H9 (cell line): ENCODE results near the gene MYH2. TPM values are rescaled to one million over a fixed set of nuclear protein-coding genes. Genes with fewer than 3 reads are reported as not detected.

Experiments
- DNase-seq: peaks from one replicate; pipeline ENCODE4 v3.0.0-alpha.2; 2017
- H2AFZ ChIP-seq: one replicate; pipeline ENCODE4 v1.6.1; 2013; ENCODE audit warnings: mild to moderate bottlenecking, low read length, control low read depth, moderate library complexity
- H2AK5ac ChIP-seq: 2 replicates; pipeline ENCODE4 v1.6.1; 2013; ENCODE audit warnings: low read length, control low read depth, mixed read lengths; ENCODE audit not compliant: insufficient read length
- H2BK120ac ChIP-seq: one replicate; pipeline ENCODE4 v1.6.1; 2013; ENCODE audit warnings: low read depth, mild to moderate bottlenecking, low read length, control low read depth, inconsistent platforms; ENCODE audit not compliant: poor library complexity, severe bottlenecking
- H2BK12ac ChIP-seq: 2 replicates; pipeline ENCODE4 v1.6.1; 2013; ENCODE audit warnings: low read length, control low read depth, mixed read lengths, low read depth; ENCODE audit not compliant: insufficient read length
- H2BK15ac ChIP-seq: 2 replicates; pipeline ENCODE4 v1.6.1; 2013; ENCODE audit warnings: low read depth, low read length, control low read depth
- H2BK20ac ChIP-seq: one replicate; pipeline ENCODE4 v1.6.1; 2013; ENCODE audit warnings: low read depth, mild to moderate bottlenecking, low read length, control low read depth, inconsistent platforms; ENCODE audit not compliant: poor library complexity, severe bottlenecking
- H2BK5ac ChIP-seq: 2 replicates; pipeline ENCODE4 v1.6.1; 2013; ENCODE audit warnings: low read length, control low read depth, mixed read lengths; ENCODE audit not compliant: insufficient read length
- H3K14ac ChIP-seq: 2 replicates; pipeline ENCODE4 v1.6.1; 2013; ENCODE audit warnings: low read length, control low read depth; ENCODE audit not compliant: insufficient read depth
- H3K18ac ChIP-seq: 2 replicates; pipeline ENCODE4 v1.6.1; 2013; ENCODE audit warnings: low read depth, mild to moderate bottlenecking, mixed read lengths, low read length, control low read depth; ENCODE audit not compliant: insufficient read length
- H3K23ac ChIP-seq: 2 replicates; pipeline ENCODE4 v1.6.1; 2013; ENCODE audit warnings: low read length, control low read depth, mixed read lengths, low read depth; ENCODE audit not compliant: insufficient read length
- H3K23me2 ChIP-seq: 2 replicates; pipeline ENCODE4 v1.6.1; 2013; ENCODE audit warnings: low read depth, mild to moderate bottlenecking, mixed read lengths, low read length, control low read depth; ENCODE audit not compliant: insufficient read length, poor library complexity, severe bottlenecking
- H3K27ac ChIP-seq: 2 replicates; pipeline ENCODE4 v1.5.1; 2013; ENCODE audit warnings: low read length, control low read depth, mixed read lengths, low read depth; ENCODE audit not compliant: insufficient read length
- H3K27me3 ChIP-seq: 2 replicates; pipeline ENCODE4 v1.6.1; 2013; ENCODE audit warnings: low read length, control low read depth, inconsistent platforms; ENCODE audit not compliant: insufficient read depth
- H3K4ac ChIP-seq: 2 replicates; pipeline ENCODE4 v1.6.1; 2013; ENCODE audit warnings: low read depth, mild to moderate bottlenecking, control low read depth, inconsistent platforms, low read length, moderate library complexity
- H3K4me1 ChIP-seq: 2 replicates; pipeline ENCODE4 v1.6.1; 2013; ENCODE audit warnings: low read length, control low read depth, inconsistent platforms; ENCODE audit not compliant: insufficient read depth
- H3K4me2 ChIP-seq: 2 replicates; pipeline ENCODE4 v1.6.1; 2013; ENCODE audit warnings: low read length, control low read depth, mixed read lengths; ENCODE audit not compliant: insufficient read length, insufficient read depth
- H3K56ac ChIP-seq: 2 replicates; pipeline ENCODE4 v1.6.1; 2013; ENCODE audit warnings: low read depth, mild to moderate bottlenecking, mixed read lengths, low read length, control low read depth; ENCODE audit not compliant: insufficient read length
- H3K79me1 ChIP-seq: 2 replicates; pipeline ENCODE4 v1.6.1; 2013; ENCODE audit warnings: low read depth, mild to moderate bottlenecking, moderate library complexity, low read length, control low read depth, inconsistent platforms; ENCODE audit not compliant: insufficient read depth, poor library complexity, severe bottlenecking
- H3K79me2 ChIP-seq: 2 replicates; pipeline ENCODE4 v1.6.1; 2013; ENCODE audit warnings: low read length, control low read depth, inconsistent platforms; ENCODE audit not compliant: insufficient read depth
- H3K9ac ChIP-seq: 2 replicates; pipeline ENCODE4 v1.6.1; 2013; ENCODE audit warnings: low read length, control low read depth, mixed read lengths; ENCODE audit not compliant: insufficient read length; ENCODE audit errors: extremely low read depth
- H3K9me3 ChIP-seq: one replicate; pipeline ENCODE4 v1.6.1; 2013; ENCODE audit warnings: low read depth, low read length, inconsistent platforms; ENCODE audit not compliant: control insufficient read depth
- H3T11ph ChIP-seq: one replicate; pipeline ENCODE4 v1.6.1; 2013; ENCODE audit warnings: mild to moderate bottlenecking, low read length, control low read depth, inconsistent platforms
- H4K20me1 ChIP-seq: one replicate; pipeline ENCODE4 v1.6.1; 2013; ENCODE audit not compliant: control insufficient read depth, insufficient read length, insufficient read depth
- H4K5ac ChIP-seq: 2 replicates; pipeline ENCODE4 v1.6.1; 2013; ENCODE audit warnings: low read depth, mild to moderate bottlenecking, mixed read lengths, low read length, control low read depth; ENCODE audit not compliant: insufficient read length
- H4K8ac ChIP-seq: replicated peaks from 2 replicates; pipeline ENCODE4 v1.6.1; 2013; ENCODE audit warnings: low read length, control low read depth, mixed read lengths, low read depth; ENCODE audit not compliant: insufficient read length
- H4K91ac ChIP-seq: 2 replicates; pipeline ENCODE4 v1.6.1; 2013; ENCODE audit warnings: low read depth, mild to moderate bottlenecking, moderate library complexity, mixed read lengths, low read length, control low read depth; ENCODE audit not compliant: insufficient read length
- H3K27ac Mint-ChIP-seq, 3 experiments: 2 replicates in 2 of 3; 3 replicates in 1 of 3; pipeline ENCODE4 v1.8.0; 2020 to 2021; ENCODE audit warnings: mixed read lengths in 3 of 3, mild to moderate bottlenecking in 1 of 3, moderate library complexity in 1 of 3
- H3K27me3 Mint-ChIP-seq: 2 replicates; pipeline ENCODE4 v1.8.0; 2021; ENCODE audit warnings: low read depth, mild to moderate bottlenecking, moderate library complexity, mixed read lengths
- H3K36me3 Mint-ChIP-seq, 3 experiments: 2 replicates in 2 of 3; 3 replicates in 1 of 3; pipeline ENCODE4 v1.8.0; 2020 to 2021; ENCODE audit warnings: low read depth in 3 of 3, mixed read lengths in 3 of 3; ENCODE audit not compliant: insufficient read depth in 1 of 3
- H3K4me1 Mint-ChIP-seq, 2 experiments: 2 replicates each; pipeline ENCODE4 v1.8.0; 2020; ENCODE audit warnings: mixed read lengths in 2 of 2
- H3K4me3 Mint-ChIP-seq, 2 experiments: 2 replicates in 1 of 2; 3 replicates in 1 of 2; pipeline ENCODE4 v1.8.0; 2020 to 2021; ENCODE audit warnings: mild to moderate bottlenecking in 2 of 2, mixed read lengths in 2 of 2, moderate library complexity in 1 of 2
- H3K9me3 Mint-ChIP-seq, 2 experiments: 2 replicates in 1 of 2; 3 replicates in 1 of 2; pipeline ENCODE4 v1.8.0; 2020; ENCODE audit warnings: mild to moderate bottlenecking in 2 of 2, mixed read lengths in 2 of 2, moderate library complexity in 1 of 2
- WGBS: extraction: QIAGEN DNeasy Blood & Tissue Kit; methylation state at CpG from one replicate; pipeline ENCODE4 v1.1.7; 2013; ENCODE audit warnings: missing lambda C conversion rate, low lambda C conversion rate, mixed read lengths; ENCODE audit not compliant: insufficient read length; ENCODE audit errors: extremely low coverage; 5-methylcytosine and 5-hydroxymethylcytosine counted together
- total RNA-seq: library from RNA; stranded (reverse); gene quantifications from 2 replicates; pipeline ENCODE4 v1.2.1, GENCODE V29; 2021
- TF ChIP-seq, protein P1 (sequence below): fragments of 200-600 bp; sonication (generic); conservative IDR thresholded peaks from 3 replicates; pipeline ENCODE4 v1.8.0; 2021; ENCODE audit warnings: antibody characterized with exemption, mild to moderate bottlenecking

The MYH2 gene
- total RNA-seq, 1 experiment from 2014 or later: 0.68 TPM

DNA sequence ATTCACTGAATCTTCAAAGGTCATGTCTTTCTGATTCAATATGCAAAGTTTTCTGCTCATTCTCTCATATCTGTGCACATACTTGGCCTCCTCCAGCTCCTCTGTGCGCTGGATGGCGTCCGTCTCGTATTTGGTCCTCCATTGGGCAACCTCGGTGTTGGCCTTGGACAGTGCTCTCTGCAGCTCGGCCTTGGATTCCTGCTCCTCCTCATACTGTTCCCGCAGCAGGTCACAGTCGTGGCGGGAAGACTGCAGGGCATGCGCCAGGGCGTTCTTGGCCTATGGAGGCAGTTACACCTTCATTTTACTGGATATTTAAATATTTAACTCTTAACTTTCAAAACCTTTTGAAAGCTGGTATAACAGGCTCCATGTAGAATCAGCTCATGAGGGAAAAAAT, 22.9 kb downstream of the MYH2 start:
- H3K79me2 ChIP-seq: no peaks in the 10 kb centered on the region
- H4K8ac ChIP-seq: no peak overlapping the region
- no peaks in the 10 kb centered on the region for H4K20me1 ChIP-seq
- H2BK12ac ChIP-seq: no peak overlapping the region
- H3K18ac ChIP-seq: no peak overlapping the region
- no peak overlapping the region for H2BK5ac ChIP-seq
- DNase-seq: no peak
- H3K23me2 ChIP-seq: no peaks in the 10 kb centered on the region
- H3K56ac ChIP-seq: no peak overlapping the region
- Mint-ChIP-seq H3K4me1 (no peaks in the 10 kb centered on the region), H3K9me3 (peaks cover 4 to 5% of the 10 kb centered on the region in 2 experiments; a peak in 3 of 5 replicates), H3K27me3 (no peaks in the 10 kb centered on the region), H3K4me3 (no peak overlapping the region), H3K27ac (no peak overlapping the region), H3K36me3 (peaks cover 0 to 5% (median 2%) of the 10 kb centered on the region in 3 experiments; a peak in 3 of 7 replicates)
- H2AFZ ChIP-seq: no peak overlapping the region
- no peak overlapping the region for H3K9ac ChIP-seq
- H3K79me1 ChIP-seq: no peaks in the 10 kb centered on the region
- H3T11ph ChIP-seq: no peak overlapping the region
- no peak overlapping the region for H3K23ac ChIP-seq
- no peak overlapping the region for H2BK20ac ChIP-seq
- no peaks in the 10 kb centered on the region for H3K4me1 ChIP-seq
- no CpG with 5 or more reads among the region's 11 CpGs for WGBS
- no peak overlapping the region for H4K91ac ChIP-seq
- no peak overlapping the region for H3K14ac ChIP-seq
- H3K9me3 ChIP-seq: no peaks in the 10 kb centered on the region
- no peak overlapping the region for H2BK15ac ChIP-seq
- TF ChIP-seq, protein P1, sequence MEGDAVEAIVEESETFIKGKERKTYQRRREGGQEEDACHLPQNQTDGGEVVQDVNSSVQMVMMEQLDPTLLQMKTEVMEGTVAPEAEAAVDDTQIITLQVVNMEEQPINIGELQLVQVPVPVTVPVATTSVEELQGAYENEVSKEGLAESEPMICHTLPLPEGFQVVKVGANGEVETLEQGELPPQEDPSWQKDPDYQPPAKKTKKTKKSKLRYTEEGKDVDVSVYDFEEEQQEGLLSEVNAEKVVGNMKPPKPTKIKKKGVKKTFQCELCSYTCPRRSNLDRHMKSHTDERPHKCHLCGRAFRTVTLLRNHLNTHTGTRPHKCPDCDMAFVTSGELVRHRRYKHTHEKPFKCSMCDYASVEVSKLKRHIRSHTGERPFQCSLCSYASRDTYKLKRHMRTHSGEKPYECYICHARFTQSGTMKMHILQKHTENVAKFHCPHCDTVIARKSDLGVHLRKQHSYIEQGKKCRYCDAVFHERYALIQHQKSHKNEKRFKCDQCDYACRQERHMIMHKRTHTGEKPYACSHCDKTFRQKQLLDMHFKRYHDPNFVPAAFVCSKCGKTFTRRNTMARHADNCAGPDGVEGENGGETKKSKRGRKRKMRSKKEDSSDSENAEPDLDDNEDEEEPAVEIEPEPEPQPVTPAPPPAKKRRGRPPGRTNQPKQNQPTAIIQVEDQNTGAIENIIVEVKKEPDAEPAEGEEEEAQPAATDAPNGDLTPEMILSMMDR: no peak
- no peak overlapping the region for H4K5ac ChIP-seq
- H2BK120ac ChIP-seq: no peak overlapping the region
- H3K4me2 ChIP-seq: no peak overlapping the region
- no peak overlapping the region for H3K4ac ChIP-seq
- H3K27ac ChIP-seq: no peak overlapping the region
- no peak overlapping the region for H2AK5ac ChIP-seq
- H3K27me3 ChIP-seq: no peaks in the 10 kb centered on the region
